HFFc6 (cell line): Measurements from ENCODE around the gene IRF8. TPM values are rescaled to one million over a fixed set of nuclear protein-coding genes. Genes with fewer than 3 reads are reported as not detected.

Source experiments
- DNase-seq: peaks from one replicate; pipeline ENCODE4 v3.0.0-alpha.2; 2018
- H3K27ac Mint-ChIP-seq: 2 replicates; pipeline ENCODE4 v1.8.0; 2020; ENCODE audit warnings: mild to moderate bottlenecking, mixed read lengths
- H3K27me3 Mint-ChIP-seq: 2 replicates; pipeline ENCODE4 v1.8.0; 2021; ENCODE audit warnings: mild to moderate bottlenecking, moderate library complexity, mixed read lengths; ENCODE audit not compliant: insufficient read depth
- H3K36me3 Mint-ChIP-seq: 2 replicates; pipeline ENCODE4 v1.8.0; 2021; ENCODE audit warnings: low read depth, mixed read lengths
- H3K4me1 Mint-ChIP-seq: 2 replicates; pipeline ENCODE4 v1.8.0; 2020; ENCODE audit warnings: low read depth, mixed read lengths
- H3K4me3 Mint-ChIP-seq: 2 replicates; pipeline ENCODE4 v1.8.0; 2020; ENCODE audit warnings: mild to moderate bottlenecking, moderate library complexity, mixed read lengths
- H3K9me3 Mint-ChIP-seq: 2 replicates; pipeline ENCODE4 v1.8.0; 2020; ENCODE audit warnings: mild to moderate bottlenecking, mixed read lengths
- CTCF ChIP-seq: fragments of 200-600 bp; sonication (generic); IDR thresholded peaks from 2 replicates; pipeline ENCODE4 v1.5.0; 2021; ENCODE audit warnings: antibody characterized with exemption, mild to moderate bottlenecking
- total RNA-seq, 6 experiments: library from RNA; stranded (reverse); fragmentation: NEBNext Ultra II Directional; extraction: Animal tissue kit (Norgen Biotek cat#: 25700); gene quantifications; 2 replicates in 1 of 6; 3 replicates in 5 of 6; pipeline ENCODE4 v1.2.3, GENCODE V29; 2021

The IRF8 gene
- total RNA-seq, 6 experiments from 2014 or later = not detected

DNA sequence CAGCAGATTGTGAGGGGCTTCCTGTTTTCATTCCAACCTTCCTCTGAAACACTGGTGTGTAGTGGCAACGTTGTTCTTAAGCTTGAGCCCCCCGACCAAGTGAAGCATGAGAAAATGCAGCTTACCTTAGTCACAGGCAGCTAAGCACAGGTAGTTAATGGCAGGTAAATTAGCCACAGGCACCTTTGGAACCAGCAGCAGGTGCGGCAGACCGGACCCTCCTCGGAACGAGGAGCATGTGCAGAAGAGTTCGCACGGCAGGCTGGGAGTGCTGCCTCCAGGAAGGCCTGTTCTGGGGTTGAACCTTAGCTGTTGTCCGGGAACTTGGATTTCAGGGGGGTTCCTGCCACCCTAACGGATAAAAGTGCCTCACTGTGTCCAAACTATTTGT is 7.2 kb upstream of the IRF8 start:
- H3K4me3 Mint-ChIP-seq = no peak overlapping the region
- H3K27ac Mint-ChIP-seq = no peak overlapping the region
- H3K4me1 Mint-ChIP-seq = peaks cover 27% of the 10 kb centered on the region
- DNase-seq = no peak
- no peaks in the 10 kb centered on the region for H3K9me3 Mint-ChIP-seq
- peaks cover 52% of the 10 kb centered on the region for H3K27me3 Mint-ChIP-seq
- no peak for TF ChIP-seq CTCF
- H3K36me3 Mint-ChIP-seq = no peaks in the 10 kb centered on the region

DNA sequence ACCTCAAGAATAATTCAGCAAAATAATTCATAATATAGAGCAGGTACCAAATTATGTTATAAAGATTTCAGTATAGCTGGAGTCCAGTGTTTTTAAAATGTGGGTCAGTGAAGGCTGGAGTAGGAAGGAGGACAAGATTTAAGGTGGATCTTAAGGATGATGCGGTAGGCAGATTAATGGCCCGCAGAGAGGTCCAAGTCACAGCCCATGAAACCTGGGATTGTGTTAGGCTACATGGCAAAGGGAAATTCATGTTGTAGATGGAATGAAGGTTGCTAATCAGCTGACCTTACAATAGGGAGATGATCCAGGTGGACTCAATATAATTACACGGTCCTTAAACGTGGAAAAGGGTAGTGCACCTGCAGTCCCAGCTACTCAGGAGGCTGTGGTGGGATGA is 6.2 kb upstream of the IRF8 start:
- H3K4me1 Mint-ChIP-seq = peaks cover 27% of the 10 kb centered on the region
- TF ChIP-seq CTCF = no peak
- no peak overlapping the region for H3K4me3 Mint-ChIP-seq
- H3K27ac Mint-ChIP-seq = no peak overlapping the region
- H3K9me3 Mint-ChIP-seq = no peaks in the 10 kb centered on the region
- H3K36me3 Mint-ChIP-seq = no peaks in the 10 kb centered on the region
- no peak for DNase-seq
- peaks cover 52% of the 10 kb centered on the region for H3K27me3 Mint-ChIP-seq

GRCh38 chr16:85894266-85894665 is 4.7 kb upstream of the IRF8 start:
- H3K4me3 Mint-ChIP-seq = no peak overlapping the region
- H3K27me3 Mint-ChIP-seq = peaks cover 55% of the 10 kb centered on the region
- H3K4me1 Mint-ChIP-seq = peaks cover 18% of the 10 kb centered on the region
- no peak for TF ChIP-seq CTCF
- H3K27ac Mint-ChIP-seq = no peak overlapping the region
- DNase-seq = no peak
- no peaks in the 10 kb centered on the region for H3K9me3 Mint-ChIP-seq
- H3K36me3 Mint-ChIP-seq = no peaks in the 10 kb centered on the region

GRCh38 chr16:85897382-85897781 is 1.6 kb upstream of the IRF8 start:
- no peak overlapping the region for H3K27ac Mint-ChIP-seq
- no peak for TF ChIP-seq CTCF
- H3K4me1 Mint-ChIP-seq = no peaks in the 10 kb centered on the region
- H3K36me3 Mint-ChIP-seq = no peaks in the 10 kb centered on the region
- H3K27me3 Mint-ChIP-seq = peaks cover 80% of the 10 kb centered on the region
- DNase-seq = no peak
- H3K4me3 Mint-ChIP-seq = no peak overlapping the region
- no peaks in the 10 kb centered on the region for H3K9me3 Mint-ChIP-seq

DNA sequence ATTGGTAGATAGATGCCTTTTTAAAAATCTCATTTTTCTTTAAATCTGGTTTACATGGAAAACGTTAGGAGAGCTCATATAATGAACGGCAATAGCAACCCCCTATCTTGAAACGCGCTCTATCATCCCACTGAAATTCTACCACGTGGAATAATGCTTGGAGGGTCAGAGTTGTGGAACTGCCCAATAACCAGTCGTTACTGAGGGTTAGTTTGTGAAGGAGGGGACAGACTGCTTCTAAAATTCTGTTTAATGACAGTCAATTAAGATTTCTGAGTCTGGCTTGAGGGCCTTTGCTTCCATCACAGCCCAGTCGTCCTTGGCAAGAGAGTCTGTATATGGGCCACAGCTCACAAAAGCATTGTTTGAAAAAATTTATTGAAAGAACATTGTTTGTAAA is 482 bp downstream of the IRF8 start:
- no peaks in the 10 kb centered on the region for H3K9me3 Mint-ChIP-seq
- DNase-seq = no peak
- H3K36me3 Mint-ChIP-seq = no peaks in the 10 kb centered on the region

More for the DNA sequence above, 482 bp downstream of the IRF8 start:
- Mint-ChIP-seq H3K27ac (no peak overlapping the region), H3K4me1 (no peaks in the 10 kb centered on the region), H3K27me3 (peaks cover 78% of the 10 kb centered on the region), H3K4me3 (no peak overlapping the region)
- no peak for TF ChIP-seq CTCF
